Erythroblast (primary cell): ENCODE measurements around the gene SH2D1B.

Experiments used
- DNase-seq, 2 experiments: peaks; one replicate each; lab custom pipeline; 2025; lab: John Stamatoyannopoulos, UW
- GATA1 ChIP-seq: IDR thresholded peaks from 2 replicates; pipeline ENCODE4 v1.6.1; 2011; ENCODE audit warnings: low read depth, mild to moderate bottlenecking, control low read depth, low read length, moderate library complexity
- POLR2A ChIP-seq: IDR thresholded peaks from 2 replicates; pipeline ENCODE4 v1.6.1; 2011; ENCODE audit warnings: mild to moderate bottlenecking, low read length

The SH2D1B gene

DNA sequence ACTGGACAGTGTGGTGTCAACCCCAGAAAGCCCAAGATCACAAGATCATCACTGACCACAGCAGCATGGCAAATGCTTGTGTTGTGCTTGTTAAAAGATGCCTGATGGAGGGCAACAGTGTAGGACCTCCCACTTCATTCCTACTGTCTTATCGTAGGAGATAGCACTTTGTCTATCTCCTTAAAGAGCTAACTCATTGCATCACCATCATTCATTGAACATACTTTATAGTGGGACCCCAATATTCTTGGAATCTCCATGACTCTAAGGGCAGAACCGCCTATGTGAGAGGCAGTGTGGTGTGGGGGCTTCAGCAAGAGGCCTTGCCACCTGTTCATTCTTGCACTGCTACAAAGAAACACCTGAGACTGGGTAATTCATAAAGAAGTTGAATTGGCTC lies 5.0 kb upstream of the SH2D1B start:
- TF ChIP-seq POLR2A, result no peak
- no peak for TF ChIP-seq GATA1
- DNase-seq, result no peak

DNA sequence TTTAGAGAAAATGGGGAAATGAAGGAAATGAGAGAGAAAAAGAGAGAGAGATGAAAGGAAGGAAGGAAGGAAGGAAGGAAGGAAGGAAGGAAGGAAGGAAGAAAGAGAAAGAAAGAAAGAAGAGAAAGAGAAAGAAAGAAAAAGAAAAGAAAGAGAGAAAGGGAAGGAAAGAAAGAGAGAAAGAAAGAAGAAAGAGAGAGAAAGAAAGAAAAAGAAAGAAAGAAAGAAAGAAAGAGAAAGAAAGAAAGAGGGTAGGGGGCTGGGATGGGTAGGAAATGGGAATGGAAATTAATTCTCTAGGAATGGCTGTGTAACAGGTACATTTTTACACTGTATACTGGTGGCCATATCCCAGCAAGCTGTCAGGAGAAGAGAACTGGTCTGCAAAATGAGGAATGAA lies 4.3 kb upstream of the SH2D1B start:
- TF ChIP-seq POLR2A, result no peak
- DNase-seq, result no peak

DNA sequence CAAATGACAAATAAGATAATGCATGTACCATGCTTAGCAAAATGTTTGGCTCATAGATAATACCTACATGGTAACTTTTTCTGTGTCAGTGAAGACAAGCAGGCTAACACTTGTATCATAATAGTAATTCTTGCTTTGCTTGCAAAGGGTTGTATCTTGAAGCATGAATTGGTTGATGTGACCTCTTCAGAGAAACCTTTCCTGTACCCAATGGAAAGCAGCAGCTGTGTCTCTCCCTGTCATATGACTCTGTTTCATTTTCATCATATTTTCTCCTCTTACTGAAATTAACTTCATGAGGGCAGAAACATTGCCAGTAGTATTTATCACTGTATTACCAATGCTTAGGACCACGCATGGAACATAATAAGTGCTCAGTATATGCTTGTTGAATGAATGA lies 4.4 kb downstream of the SH2D1B start:
- no peak for DNase-seq
- TF ChIP-seq GATA1, result no peak

DNA sequence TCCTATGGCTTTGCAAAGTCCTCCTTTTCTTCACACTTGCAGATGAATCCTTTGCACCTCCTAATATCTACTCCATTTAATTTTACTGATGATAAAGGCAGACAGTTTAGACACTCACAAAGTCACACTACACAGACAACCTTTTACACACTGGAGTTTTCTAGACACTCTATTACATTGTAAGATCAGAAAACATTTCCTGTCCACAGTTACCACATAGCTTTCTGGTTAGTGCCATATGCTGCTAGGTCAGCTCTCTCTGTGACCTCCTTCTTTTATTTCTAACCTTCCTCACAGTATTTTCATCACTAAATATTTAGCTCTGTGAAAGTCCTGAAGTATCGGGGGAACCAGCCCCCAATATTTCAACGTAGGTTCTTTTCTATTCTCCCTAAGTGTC lies 5.1 kb downstream of the SH2D1B start:
- TF ChIP-seq GATA1 (no peak), POLR2A (no peak)
- no peak for DNase-seq

DNA sequence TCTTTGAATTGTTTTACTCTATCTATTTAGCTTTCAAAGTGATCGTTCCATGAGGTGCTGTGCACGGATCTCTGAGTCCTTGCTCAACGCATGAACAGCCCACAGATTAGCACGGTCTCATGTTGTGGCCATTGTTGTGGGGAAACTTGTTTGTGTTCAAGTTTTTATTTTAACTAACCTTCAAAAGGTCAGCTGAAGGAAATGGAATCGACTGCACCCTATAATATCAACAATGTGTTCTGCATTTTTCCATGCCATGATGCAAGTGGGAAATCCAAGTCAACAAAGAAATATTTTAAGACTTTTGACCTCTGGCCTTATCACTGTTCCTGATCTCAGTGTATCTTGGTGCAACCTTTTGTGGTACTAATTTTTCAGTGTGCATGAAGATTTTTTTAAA lies 6.1 kb downstream of the SH2D1B start:
- no peak for DNase-seq

DNA sequence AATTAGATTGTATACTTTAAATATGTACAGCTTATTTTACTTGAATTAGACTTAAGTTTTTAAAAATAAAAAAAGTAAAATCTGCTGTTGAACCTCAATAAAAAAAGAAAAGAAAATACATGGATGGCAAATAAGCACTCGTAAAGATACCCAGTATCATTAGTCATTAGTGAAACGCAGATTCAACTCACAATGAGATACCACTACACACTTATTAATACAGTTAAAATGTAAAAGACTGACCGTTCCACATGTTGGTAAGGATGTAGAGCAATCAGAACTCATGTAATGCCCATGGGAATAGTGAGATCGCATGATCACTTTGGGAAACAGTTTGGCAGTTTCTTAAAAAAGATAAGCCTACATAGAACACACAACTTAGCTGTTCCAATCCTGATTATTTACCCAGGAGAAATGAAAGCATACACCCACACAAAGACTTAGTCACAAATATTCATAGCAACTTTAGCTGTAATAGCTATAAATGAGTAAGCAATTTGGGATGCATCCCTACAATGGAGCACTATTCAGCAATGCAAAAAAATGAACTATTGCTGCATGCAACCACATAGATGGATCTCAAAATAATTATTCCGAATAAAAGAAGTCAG lies 7.3 kb downstream of the SH2D1B start:
- no peak for DNase-seq

More for the DNA sequence above, 6.1 kb downstream of the SH2D1B start:
- no peak for TF ChIP-seq POLR2A

DNA sequence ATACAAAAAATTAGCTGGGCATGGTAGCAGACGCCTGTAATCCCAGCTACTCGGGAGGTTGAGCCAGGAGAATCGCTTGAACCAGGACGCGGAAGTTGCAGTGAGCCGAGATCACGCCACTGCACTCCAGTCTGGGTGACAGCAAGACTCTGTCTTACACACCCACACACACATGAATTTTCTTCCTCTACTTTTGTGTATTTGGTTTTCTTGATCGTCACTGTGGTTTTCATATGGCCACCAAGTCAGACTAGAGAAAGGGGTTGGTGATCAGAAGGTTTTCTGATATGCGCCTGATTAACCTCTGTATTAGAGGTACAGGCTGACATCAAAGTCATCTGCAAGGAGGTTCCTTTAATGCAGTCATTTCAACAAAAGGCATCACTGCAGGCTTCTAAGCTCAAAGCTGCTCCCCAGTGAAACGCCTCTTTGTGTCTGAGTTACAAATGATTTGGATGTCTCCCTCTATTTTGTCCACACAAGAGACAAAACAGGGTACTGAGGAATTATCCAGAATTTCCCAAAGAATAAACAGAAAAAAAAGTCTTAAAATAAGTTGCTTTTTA lies 11.1 kb downstream of the SH2D1B start:
- TF ChIP-seq GATA1 (no peak), POLR2A (no peak)
- DNase-seq, result no peak

More for the DNA sequence above, 7.3 kb downstream of the SH2D1B start:
- TF ChIP-seq GATA1, result no peak
- no peak for TF ChIP-seq POLR2A

GRCh38 chr1:162398999-162399580 lies 12.8 kb downstream of the SH2D1B start:
- TF ChIP-seq GATA1 (no peak), POLR2A (no peak)
- no peak for DNase-seq

GRCh38 chr1:162397943-162398560 lies 13.9 kb downstream of the SH2D1B start:
- no peak for TF ChIP-seq GATA1
- TF ChIP-seq POLR2A, result no peak
- no peak for DNase-seq

- no peak for TF ChIP-seq GATA1
- no peak for TF ChIP-seq POLR2A
These were observed 14.9 kb downstream of the SH2D1B start for GRCh38 chr1:162397039-162397448.

GRCh38 chr1:162396201-162396906 lies 15.6 kb downstream of the SH2D1B start:
- no peak for TF ChIP-seq POLR2A
- no peak for TF ChIP-seq GATA1
- DNase-seq, result no peak

More at GRCh38 chr1:162397039-162397448, 14.9 kb downstream of the SH2D1B start:
- peak; percentile 38 to 73 for DNase-seq

DNA sequence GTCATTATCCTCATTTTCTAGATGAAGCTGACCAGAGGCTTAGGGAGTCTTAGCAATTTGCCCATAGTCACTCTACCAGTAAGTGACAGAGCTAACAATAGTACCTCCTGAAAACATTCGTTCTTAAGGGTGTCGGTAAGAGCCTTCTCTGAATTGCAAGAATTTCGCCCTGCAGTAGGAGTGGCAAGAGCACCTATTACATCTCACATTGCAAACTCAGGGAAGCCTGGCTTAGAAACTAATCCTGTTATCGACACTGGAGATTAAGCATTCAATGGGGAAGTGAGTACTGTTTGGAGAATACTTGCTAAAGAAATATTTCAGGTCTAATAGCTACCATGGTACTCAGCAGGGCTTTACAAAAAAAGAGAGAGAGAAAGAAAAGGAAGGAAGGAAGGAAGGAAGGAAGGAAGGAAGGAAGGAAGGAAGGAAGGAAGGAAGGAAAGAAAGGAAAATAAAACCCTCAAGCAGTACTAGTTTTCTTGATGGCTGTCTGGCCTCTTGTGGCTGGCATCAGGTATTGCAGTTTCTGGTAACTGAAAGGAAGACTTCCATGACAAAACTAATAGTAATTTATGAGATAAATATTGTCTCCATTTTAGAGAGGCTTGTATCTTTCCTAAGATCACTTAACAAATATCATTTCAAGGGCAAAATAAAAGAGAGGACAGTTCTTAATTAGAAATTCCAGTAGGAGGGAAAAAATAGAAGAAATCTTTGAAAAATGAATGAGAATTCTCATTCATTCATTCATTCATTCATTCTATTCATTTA lies 20.0 kb downstream of the SH2D1B start:
- DNase-seq, result peak; percentile 68 to 73

DNA sequence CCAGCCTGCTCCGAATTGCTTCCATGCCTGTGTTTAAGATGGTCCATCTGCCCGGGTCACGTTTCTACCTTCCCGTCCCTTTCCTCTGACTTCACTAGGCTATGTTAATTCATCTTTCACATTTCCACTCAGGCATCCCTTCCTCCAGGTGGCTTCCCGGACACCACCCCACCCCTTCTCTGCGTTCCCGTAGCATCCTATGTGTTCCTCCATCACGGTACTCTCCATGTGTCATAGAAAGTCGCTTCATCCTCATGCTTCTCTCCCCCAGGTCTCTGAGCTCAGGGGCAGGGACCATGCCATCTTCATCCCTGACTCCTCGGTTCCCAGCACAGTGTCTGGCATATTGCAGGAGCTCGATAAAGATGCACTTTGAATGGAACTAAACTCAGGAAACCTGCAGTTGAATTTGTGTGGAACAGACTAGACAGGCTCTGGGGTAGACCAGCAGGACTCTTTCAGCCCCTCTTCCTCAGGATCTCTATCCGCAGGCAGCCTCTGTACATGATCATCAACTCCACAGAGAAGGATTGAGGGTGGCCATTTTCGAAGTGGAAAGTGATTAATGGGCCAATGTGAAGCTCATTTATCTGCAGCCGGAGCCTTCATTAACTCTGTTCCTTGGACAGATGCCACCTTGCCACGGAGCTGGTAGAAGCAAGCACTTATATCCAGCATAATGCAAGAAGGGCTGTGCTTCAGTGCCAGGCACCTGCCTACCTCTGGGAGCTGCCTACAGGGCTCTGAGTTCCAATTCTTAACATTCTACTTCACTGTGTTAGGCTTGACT lies 21.3 kb downstream of the SH2D1B start:
- TF ChIP-seq GATA1 (no peak), POLR2A (no peak)
- no peak for DNase-seq

More for the DNA sequence above, 20.0 kb downstream of the SH2D1B start:
- no peak for TF ChIP-seq POLR2A
- no peak for TF ChIP-seq GATA1
